Aorta (tissue), 5 donors: ENCODE data around the gene INTS11. TPM values are rescaled to one million over a fixed set of nuclear protein-coding genes. Genes with fewer than 3 reads are reported as not detected.
A peak's percentile ranks its signal among the peaks of the same experiment; 100 is the strongest.

Source experiments
- ATAC-seq: fragments of 200-7000 bp; cut with Tn5 transposase; one replicate; pipeline ENCODE4 v1.9.1; 2022; ENCODE audit warnings: moderate library complexity; ENCODE audit not compliant: low FRiP score
- DNase-seq, 2 donors: peaks; one replicate each; pipeline ENCODE4 v3.0.0-alpha.2; 2020
- H3K27ac ChIP-seq, 2 donors: one replicate each; pipeline ENCODE4 v1.5.1; 2013; ENCODE audit warnings: low read length in 2 of 2, mild to moderate bottlenecking in 2 of 2, moderate library complexity in 2 of 2, control low read depth in 1 of 2, inconsistent platforms in 1 of 2, low read depth in 1 of 2
- H3K27me3 ChIP-seq, 2 donors: one replicate each; pipeline ENCODE4 v1.6.1; 2013; ENCODE audit warnings: control low read depth in 1 of 2, low read length in 1 of 2, mild to moderate bottlenecking in 1 of 2, moderate library complexity in 1 of 2; ENCODE audit not compliant: insufficient read depth in 2 of 2, control insufficient read depth in 1 of 2
- H3K36me3 ChIP-seq, 2 donors: one replicate each; pipeline ENCODE4 v1.6.1; 2013; ENCODE audit warnings: control low read depth in 1 of 2, low read length in 1 of 2, mild to moderate bottlenecking in 1 of 2; ENCODE audit not compliant: insufficient read depth in 2 of 2, control insufficient read depth in 1 of 2
- H3K4me1 ChIP-seq, 2 donors: one replicate each; pipeline ENCODE4 v1.6.1; 2013; ENCODE audit warnings: low read length in 2 of 2, control low read depth in 1 of 2, mild to moderate bottlenecking in 1 of 2, moderate library complexity in 1 of 2; ENCODE audit not compliant: insufficient read depth in 2 of 2, control insufficient read depth in 1 of 2
- H3K4me3 ChIP-seq, 2 donors: one replicate each; pipeline ENCODE4 v1.5.1; 2013; ENCODE audit warnings: low read length in 2 of 2, control low read depth in 1 of 2, mild to moderate bottlenecking in 1 of 2
- H3K9me3 ChIP-seq: one replicate; pipeline ENCODE4 v1.6.1; 2013; ENCODE audit warnings: mild to moderate bottlenecking, low read length; ENCODE audit not compliant: control insufficient read depth
- WGBS, 2 donors: extraction: QIAGEN DNeasy Blood & Tissue Kit; methylation state at CpG; one replicate each; pipeline ENCODE4 v1.1.7; 2013; 5-methylcytosine and 5-hydroxymethylcytosine counted together
- intact Hi-C, 2 donors: fragments of 100-400 bp; cut with DNase I; formaldehyde crosslinking; loops; one replicate each; pipeline versions ENCODE4 v1.14.2 to v1.15.0; 2022
- polyA plus RNA-seq, 2 donors: library from polyadenylated mRNA; stranded (reverse); fragments of 200-250 nt; gene quantifications; one replicate each; pipeline ENCODE4 v1.2.3, GENCODE V29; 2013
- total RNA-seq, 2 donors: library from RNA; stranded (reverse); fragmentation: NEBNext Ultra II Directional; extraction: Animal tissue kit (Norgen Biotek cat#: 25700); gene quantifications; one replicate each; pipeline ENCODE4 v1.2.1, GENCODE V29; 2021
- donor health status: healthy with polysubstance abuse.
- donor health status: Bipolar disorder and iron deficiency.
- donor health status: DM: no; HTN: no; CAD: no.
- donor health status: DM: no; HTN: no; CAD: no.
- donor health status: DM: yes; HTN: yes; CAD: no.

Gene INTS11
- total and polyA plus RNA-seq, 4 donors, result 48.0 to 995 (median 118) TPM

DNA sequence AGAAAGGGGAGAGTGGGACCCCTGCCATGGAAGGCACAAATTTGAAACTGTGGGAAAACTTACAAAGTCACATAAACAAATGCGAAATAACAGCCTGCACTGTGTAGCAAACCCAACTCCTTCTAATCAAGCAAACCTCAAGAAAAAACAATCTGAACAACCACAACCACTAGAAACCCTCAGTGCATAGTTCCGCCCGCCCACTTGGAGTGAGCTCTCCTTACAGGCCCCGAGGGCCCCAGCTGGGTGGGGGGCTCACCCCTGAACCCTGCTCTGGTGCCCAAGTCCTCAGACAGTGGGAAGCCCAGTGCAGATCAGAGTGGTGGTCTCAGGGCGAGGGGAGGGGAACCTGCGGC lies 34.8 kb upstream of the INTS11 start:
- H3K27me3 ChIP-seq, result no peaks in the 10 kb centered on the region
- no peaks in the 10 kb centered on the region for H3K9me3 ChIP-seq
- no peaks in the 10 kb centered on the region for H3K4me1 ChIP-seq
- intact Hi-C loops, result no loop called here
- peak overlapping the region; percentile 45 to 98 for H3K27ac ChIP-seq
- H3K36me3 ChIP-seq, result no peaks in the 10 kb centered on the region
- ATAC-seq, result peak; percentile 31
- H3K4me3 ChIP-seq, result no peak overlapping the region
- DNase-seq, result peak in 1 of 2 donors; percentile 67
- 34 to 45% methylated on average over 6 of the region's 6 CpGs for WGBS, 2 donors

DNA sequence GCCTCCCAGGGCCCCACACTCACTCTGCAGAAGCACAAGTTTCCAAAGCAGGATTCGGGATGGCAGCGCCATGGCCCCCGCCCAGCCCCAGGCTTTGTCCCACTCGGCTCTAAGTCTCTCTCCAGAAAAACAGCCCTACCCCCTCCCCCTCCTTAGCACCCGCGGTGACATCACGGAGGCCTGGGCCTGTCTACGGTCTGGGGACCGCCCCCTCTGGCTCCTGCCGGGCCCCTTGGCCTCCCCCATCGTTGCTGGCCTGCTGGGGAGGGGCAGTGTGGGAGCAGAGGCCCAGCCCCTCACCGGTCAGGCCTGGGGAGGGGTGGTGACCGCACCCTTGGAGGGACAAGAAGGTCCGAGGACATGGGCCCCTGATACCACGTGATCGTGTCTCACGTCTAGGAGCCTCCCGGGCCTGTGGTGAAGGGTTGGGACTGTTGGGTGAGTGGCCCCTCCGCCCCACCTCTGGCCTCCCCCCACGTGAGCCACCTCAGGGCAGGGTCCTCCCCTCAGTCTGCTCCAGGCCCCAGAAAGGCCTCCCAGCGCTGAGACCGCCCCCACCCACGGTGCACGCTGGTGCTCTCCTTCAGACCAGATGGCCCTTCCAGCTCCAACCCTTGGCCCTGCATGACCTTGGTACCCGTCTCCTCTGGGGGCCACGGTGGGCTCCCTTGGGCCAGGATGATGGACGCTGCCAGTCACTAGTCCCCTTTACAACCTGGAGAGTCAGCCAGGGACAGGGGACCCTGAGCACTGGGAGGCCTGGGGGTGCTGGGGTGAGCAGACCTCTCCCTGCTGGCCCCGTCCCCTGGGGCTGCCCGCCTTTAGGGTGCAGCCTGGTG lies 34.2 kb upstream of the INTS11 start, which contains the start of gene MXRA8:
MXRA8 (minus strand) TSS at position 123 of the 839 bp plus-strand sequence; CDS start at position 72, 51 bp downstream.
- DNase-seq, result peak; percentile 89 to 93
- ATAC-seq, result peak; percentile 84
- no peaks in the 10 kb centered on the region for H3K27me3 ChIP-seq

DNA sequence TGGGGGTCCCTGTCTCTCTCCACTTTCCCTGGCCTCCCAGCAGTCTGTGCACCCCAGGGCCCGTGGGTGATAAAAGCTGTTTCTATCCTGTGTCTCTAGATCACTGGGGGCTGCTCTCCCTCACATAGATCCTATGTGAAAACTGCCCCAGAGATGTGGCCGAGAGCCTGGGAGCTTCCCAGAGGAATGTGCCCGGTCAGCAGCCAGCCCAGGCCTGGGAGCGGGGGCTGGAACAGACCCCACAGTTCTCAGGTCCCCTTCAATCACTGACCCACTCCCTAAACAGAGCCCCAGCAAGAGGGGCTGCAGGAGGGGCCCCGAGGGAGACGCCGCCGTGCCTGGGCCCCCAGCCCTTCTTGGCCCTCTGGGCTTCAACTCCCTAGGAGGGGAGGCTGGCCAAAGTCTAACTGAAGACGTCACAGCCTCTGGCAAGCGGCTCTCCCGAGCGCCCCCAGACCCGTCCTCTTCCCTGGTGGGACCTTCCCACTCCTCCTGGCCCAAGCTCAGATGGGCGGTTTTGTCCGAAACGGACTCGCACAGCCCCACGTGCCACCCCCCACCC lies 33.5 kb upstream of the INTS11 start:
- Histone ChIP-seq H3K9me3 (no peaks in the 10 kb centered on the region), H3K4me1 (no peaks in the 10 kb centered on the region), H3K4me3 (peak overlapping the region; percentile 67 to 73), H3K36me3 (no peaks in the 10 kb centered on the region), H3K27me3 (no peaks in the 10 kb centered on the region), H3K27ac (peak overlapping the region; percentile 64 to 98)
- intact Hi-C loops, result no loop called here
- ATAC-seq, result no peak
- 3 to 7% methylated on average over 13 to 18 of the region's 18 CpGs for WGBS, 2 donors
- DNase-seq, result no peak

More for the DNA sequence above, 34.2 kb upstream of the INTS11 start, which contains the start of gene MXRA8:
- H3K4me1 ChIP-seq, result no peaks in the 10 kb centered on the region
- peak within 1 kb of the TSS; percentile 64 to 98 for H3K27ac ChIP-seq
- WGBS, 2 donors, result 10 to 12% methylated on average over 27 to 29 of the region's 29 CpGs
- H3K4me3 ChIP-seq, result peak within 1 kb of the TSS; percentile 67 to 73
- intact Hi-C loops, result no loop called here
- H3K36me3 ChIP-seq, result no peaks in the 10 kb centered on the region
- H3K9me3 ChIP-seq, result no peaks in the 10 kb centered on the region

DNA sequence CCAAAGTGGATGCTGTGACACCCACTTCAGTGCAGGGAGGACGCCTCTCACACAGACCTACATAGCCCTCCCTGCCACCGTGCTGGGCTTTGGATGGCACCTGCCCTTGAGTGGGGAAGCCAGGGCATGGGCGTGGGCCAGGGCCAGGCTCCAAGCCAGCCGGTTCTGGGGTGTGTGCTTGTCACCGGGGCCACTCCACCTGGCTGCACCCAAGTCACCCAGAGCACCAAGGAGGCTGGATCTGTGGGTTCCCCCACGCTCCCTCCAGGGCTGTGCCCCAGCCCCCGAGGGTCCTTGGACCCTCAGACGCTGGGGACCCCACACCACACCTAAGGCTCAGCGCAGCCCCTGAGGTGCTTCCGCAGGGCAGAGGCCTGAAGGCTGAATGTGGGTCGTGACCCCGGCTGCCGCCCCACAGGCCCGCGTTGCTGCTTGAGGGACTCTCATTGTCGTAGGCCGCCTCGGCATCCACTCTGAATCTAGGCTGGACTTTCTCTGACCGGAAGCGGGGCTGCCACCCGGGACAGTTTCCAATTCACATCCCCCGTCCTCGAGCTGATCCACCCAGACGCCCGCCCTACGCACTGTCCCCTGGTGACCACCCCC lies 32.4 kb upstream of the INTS11 start:
- Histone ChIP-seq H3K4me1 (no peaks in the 10 kb centered on the region), H3K27ac (peak overlapping the region in 1 of 2 donors; percentile 98), H3K4me3 (peak overlapping the region; percentile 67 to 73), H3K36me3 (no peaks in the 10 kb centered on the region), H3K27me3 (no peaks in the 10 kb centered on the region), H3K9me3 (no peaks in the 10 kb centered on the region)
- intact Hi-C loops, result no loop called here
- DNase-seq (no peak), ATAC-seq (no peak)
- WGBS, 2 donors, result 7 to 8% methylated on average over 26 of the region's 26 CpGs

DNA sequence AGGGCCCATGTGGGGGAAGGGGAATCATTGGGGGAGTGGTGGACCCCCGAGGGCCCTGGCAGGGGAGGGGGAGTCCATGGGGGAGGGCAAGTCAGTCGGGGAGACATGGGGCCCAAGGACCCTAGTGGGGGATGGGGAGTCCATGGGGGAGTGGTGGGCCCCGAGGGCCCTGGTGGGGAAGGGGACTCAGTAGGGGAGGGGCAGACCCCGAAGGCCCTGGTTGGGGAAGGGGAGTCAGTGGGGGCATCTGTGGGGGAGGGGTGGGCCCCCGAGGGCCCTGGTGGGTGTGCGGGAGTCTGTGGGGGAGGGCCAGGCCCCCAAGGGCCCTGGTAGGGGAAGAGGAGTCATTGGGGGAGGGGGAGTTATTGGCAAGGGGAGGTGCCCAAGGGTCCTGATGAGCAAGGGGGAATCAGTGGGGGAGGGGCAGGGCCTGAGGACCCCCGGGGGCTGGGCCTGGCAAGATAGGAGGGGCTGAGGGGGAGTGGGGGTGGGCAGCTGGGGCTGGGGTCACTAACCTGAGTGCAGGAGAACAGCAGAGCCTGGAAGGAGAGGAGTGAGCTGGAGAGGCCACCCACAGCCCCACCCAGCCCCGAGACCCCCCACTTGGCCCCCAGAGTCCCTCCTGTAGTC lies 31.8 kb upstream of the INTS11 start:
- H3K4me3 ChIP-seq, result peak overlapping the region in 1 of 2 donors; percentile 67
- H3K4me1 ChIP-seq, result no peaks in the 10 kb centered on the region
- WGBS, 2 donors, result 19 to 22% methylated on average over 8 of the region's 8 CpGs
- no peak for DNase-seq
- intact Hi-C loops, result no loop called here
- ATAC-seq, result no peak
- H3K36me3 ChIP-seq, result no peaks in the 10 kb centered on the region
- no peaks in the 10 kb centered on the region for H3K9me3 ChIP-seq
- H3K27me3 ChIP-seq, result no peaks in the 10 kb centered on the region
- H3K27ac ChIP-seq, result no peak overlapping the region

DNA sequence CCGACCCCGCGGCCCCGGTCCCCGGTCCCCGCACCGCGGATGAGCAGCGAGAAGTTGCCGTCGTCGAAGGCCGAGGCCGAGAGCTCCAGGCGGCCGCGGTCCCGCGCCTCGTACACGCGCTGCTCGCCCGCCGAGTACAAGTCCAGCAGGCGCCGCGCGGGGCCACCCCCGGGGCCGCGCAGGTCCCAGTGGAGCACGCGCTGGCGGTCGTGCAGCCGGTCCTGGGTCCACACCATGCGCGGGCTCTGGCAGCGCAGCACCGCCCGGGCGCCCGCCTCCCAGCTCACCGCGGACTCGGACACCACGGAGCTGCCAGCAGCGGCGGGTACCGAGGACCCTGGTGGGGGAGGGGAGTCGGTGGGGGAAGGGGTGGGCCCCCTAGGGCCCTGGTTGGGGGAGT lies 31.0 kb upstream of the INTS11 start:
- no peak overlapping the region for H3K27ac ChIP-seq
- H3K36me3 ChIP-seq, result no peaks in the 10 kb centered on the region
- intact Hi-C loops, result no loop called here
- no peak for DNase-seq
- WGBS, 2 donors, result 1 to 3% methylated on average over 32 to 52 of the region's 52 CpGs
- no peak overlapping the region for H3K4me3 ChIP-seq
- no peak for ATAC-seq
- H3K9me3 ChIP-seq, result no peaks in the 10 kb centered on the region
- no peaks in the 10 kb centered on the region for H3K27me3 ChIP-seq
- H3K4me1 ChIP-seq, result no peaks in the 10 kb centered on the region

DNA sequence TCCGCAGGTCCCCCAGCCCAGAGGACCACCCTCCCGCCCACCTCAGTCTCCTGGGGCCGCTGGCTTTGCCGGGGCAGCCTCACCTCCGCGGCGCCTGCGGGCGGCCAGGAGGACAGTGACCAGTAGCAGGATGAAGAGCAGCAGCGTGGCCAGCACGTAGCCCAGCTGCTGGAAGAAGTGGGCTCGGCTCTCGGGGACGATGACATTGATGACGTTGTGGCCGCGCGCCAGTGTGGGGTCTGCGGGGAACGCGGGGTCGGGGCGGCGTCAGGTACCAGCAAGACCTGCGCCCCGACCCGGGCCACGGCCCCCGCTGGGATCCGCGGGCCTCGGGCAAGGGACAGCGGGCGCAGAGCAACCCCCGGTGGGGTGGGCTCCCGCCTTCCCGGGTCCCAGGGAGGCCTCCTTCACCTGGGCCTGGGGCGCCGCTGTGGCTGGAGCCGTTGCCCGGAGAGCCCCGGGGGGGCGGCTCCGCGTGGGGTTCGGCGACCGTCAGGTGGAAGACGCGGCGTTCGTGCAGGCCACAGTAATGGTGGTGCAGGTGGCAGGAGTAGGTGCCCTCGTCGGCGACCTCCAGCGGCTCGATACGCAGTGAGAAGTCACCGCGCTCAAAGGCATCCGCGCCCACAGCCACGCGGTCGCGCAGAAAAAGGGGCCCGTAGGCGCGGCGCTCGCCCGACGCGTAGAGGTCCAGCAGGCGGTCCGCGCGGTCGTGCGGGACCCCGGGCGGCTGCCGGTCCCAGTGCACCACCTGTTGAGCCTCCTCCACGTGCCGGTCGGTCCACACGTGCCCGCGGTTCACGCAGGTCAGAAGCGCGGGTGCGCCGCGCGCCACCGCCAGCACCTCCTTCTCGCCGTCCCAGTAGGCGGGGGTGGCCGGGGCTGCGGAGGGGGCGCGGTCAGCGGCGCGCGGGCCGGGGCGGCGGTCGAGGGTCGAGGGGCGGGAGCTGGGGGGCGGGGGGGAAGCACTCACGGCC lies 30.1 kb upstream of the INTS11 start:
- DNase-seq, result no peak
- H3K27ac ChIP-seq, result no peak overlapping the region
- intact Hi-C loops, result no loop called here

More for the DNA sequence above, 30.1 kb upstream of the INTS11 start:
- no peaks in the 10 kb centered on the region for H3K4me1 ChIP-seq
- H3K27me3 ChIP-seq, result no peaks in the 10 kb centered on the region
- WGBS, 2 donors, result 60 to 61% methylated on average over 98 to 116 of the region's 116 CpGs
- H3K9me3 ChIP-seq, result no peaks in the 10 kb centered on the region
- no peak for ATAC-seq
- H3K36me3 ChIP-seq, result no peaks in the 10 kb centered on the region
- H3K4me3 ChIP-seq, result no peak overlapping the region
